ENCODE data around the gene THADA. TPM values are rescaled to one million over a fixed set of nuclear protein-coding genes. Genes with fewer than 3 reads are reported as not detected.

Gene THADA
- total RNA-seq, 1 experiment from 2014 or later = 27.5 TPM

- no peak for TF ChIP-seq ZNF532 (CRISPR knock-in tag; IDR thresholded peaks at IDR 0.05; ENCODE audit: borderline replicate concordance)
These were observed 54.7 kb downstream of the THADA start (continued) for GRCh38 chr2:43541165-43541564.

GRCh38 chr2:43540021-43540779 is 55.6 kb downstream of the THADA start:
- no peak for DNase-seq (ENCODE audit: low spot score)
- peaks cover 5% of the 10 kb centered on the region; the same call in 1 of the 2 replicates for H3K36me3 Mint-ChIP-seq
- TF ChIP-seq KAT7 (CRISPR knock-in tag; IDR thresholded peaks at IDR 0.05; ENCODE audit: borderline replicate concordance) = no peak
- TF ChIP-seq, protein P1, sequence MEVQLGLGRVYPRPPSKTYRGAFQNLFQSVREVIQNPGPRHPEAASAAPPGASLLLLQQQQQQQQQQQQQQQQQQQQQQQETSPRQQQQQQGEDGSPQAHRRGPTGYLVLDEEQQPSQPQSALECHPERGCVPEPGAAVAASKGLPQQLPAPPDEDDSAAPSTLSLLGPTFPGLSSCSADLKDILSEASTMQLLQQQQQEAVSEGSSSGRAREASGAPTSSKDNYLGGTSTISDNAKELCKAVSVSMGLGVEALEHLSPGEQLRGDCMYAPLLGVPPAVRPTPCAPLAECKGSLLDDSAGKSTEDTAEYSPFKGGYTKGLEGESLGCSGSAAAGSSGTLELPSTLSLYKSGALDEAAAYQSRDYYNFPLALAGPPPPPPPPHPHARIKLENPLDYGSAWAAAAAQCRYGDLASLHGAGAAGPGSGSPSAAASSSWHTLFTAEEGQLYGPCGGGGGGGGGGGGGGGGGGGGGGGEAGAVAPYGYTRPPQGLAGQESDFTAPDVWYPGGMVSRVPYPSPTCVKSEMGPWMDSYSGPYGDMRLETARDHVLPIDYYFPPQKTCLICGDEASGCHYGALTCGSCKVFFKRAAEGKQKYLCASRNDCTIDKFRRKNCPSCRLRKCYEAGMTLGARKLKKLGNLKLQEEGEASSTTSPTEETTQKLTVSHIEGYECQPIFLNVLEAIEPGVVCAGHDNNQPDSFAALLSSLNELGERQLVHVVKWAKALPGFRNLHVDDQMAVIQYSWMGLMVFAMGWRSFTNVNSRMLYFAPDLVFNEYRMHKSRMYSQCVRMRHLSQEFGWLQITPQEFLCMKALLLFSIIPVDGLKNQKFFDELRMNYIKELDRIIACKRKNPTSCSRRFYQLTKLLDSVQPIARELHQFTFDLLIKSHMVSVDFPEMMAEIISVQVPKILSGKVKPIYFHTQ (CRISPR knock-in tag; IDR thresholded peaks at IDR 0.05) = no peak
- no peak for TF ChIP-seq RELA (CRISPR knock-in tag; IDR thresholded peaks at IDR 0.05; ENCODE audit: borderline replicate concordance)
- TF ChIP-seq NFATC4 (CRISPR knock-in tag; IDR thresholded peaks at IDR 0.05) = no peak
- no peak for TF ChIP-seq ZNF423 (CRISPR knock-in tag; IDR thresholded peaks at IDR 0.05)
- TF ChIP-seq, protein P2, sequence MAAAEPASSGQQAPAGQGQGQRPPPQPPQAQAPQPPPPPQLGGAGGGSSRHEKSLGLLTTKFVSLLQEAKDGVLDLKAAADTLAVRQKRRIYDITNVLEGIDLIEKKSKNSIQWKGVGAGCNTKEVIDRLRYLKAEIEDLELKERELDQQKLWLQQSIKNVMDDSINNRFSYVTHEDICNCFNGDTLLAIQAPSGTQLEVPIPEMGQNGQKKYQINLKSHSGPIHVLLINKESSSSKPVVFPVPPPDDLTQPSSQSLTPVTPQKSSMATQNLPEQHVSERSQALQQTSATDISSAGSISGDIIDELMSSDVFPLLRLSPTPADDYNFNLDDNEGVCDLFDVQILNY (CRISPR knock-in tag; IDR thresholded peaks at IDR 0.05) = no peak
- no peak for TF ChIP-seq ATF6 (CRISPR knock-in tag; IDR thresholded peaks at IDR 0.05)
- TF ChIP-seq, protein P3, sequence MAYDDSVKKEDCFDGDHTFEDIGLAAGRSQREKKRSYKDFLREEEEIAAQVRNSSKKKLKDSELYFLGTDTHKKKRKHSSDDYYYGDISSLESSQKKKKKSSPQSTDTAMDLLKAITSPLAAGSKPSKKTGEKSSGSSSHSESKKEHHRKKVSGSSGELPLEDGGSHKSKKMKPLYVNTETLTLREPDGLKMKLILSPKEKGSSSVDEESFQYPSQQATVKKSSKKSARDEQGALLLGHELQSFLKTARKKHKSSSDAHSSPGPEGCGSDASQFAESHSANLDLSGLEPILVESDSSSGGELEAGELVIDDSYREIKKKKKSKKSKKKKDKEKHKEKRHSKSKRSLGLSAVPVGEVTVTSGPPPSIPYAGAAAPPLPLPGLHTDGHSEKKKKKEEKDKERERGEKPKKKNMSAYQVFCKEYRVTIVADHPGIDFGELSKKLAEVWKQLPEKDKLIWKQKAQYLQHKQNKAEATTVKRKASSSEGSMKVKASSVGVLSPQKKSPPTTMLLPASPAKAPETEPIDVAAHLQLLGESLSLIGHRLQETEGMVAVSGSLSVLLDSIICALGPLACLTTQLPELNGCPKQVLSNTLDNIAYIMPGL (CRISPR knock-in tag; IDR thresholded peaks at IDR 0.05) = no peak
- no peak for TF ChIP-seq OVOL2 (CRISPR knock-in tag; IDR thresholded peaks at IDR 0.05; ENCODE audit: borderline replicate concordance)

More at GRCh38 chr2:43540021-43540779, 55.6 kb downstream of the THADA start:
- ATAC-seq = no peak
- H3K27ac Mint-ChIP-seq = no peak overlapping the region; the same call in 1 of the 2 replicates
- no peaks in the 10 kb centered on the region for H3K4me1 Mint-ChIP-seq
- no peaks in the 10 kb centered on the region for H3K9me3 Mint-ChIP-seq
- H3K4me3 Mint-ChIP-seq = no peak overlapping the region
- H3K27me3 Mint-ChIP-seq (ENCODE audit: low read depth) = no peaks in the 10 kb centered on the region
- POLR2A ChIA-PET = interaction anchor here (0.6 kb wide), 1 partner anchor 293 kb away, joined by 7 read pairs; no protein-coding TSS in a partner anchor
- CTCF ChIA-PET = no interaction called here
